ENCODE data around the gene PLCL1. TPM values are rescaled to one million over a fixed set of nuclear protein-coding genes. Genes with fewer than 3 reads are reported as not detected.

Gene PLCL1
- total RNA-seq, 3 donors from 2014 or later (not counting 1 experiment from before 2014, with no cell fraction given) = 0.86 to 2.8 (median 1.1) TPM

DNA sequence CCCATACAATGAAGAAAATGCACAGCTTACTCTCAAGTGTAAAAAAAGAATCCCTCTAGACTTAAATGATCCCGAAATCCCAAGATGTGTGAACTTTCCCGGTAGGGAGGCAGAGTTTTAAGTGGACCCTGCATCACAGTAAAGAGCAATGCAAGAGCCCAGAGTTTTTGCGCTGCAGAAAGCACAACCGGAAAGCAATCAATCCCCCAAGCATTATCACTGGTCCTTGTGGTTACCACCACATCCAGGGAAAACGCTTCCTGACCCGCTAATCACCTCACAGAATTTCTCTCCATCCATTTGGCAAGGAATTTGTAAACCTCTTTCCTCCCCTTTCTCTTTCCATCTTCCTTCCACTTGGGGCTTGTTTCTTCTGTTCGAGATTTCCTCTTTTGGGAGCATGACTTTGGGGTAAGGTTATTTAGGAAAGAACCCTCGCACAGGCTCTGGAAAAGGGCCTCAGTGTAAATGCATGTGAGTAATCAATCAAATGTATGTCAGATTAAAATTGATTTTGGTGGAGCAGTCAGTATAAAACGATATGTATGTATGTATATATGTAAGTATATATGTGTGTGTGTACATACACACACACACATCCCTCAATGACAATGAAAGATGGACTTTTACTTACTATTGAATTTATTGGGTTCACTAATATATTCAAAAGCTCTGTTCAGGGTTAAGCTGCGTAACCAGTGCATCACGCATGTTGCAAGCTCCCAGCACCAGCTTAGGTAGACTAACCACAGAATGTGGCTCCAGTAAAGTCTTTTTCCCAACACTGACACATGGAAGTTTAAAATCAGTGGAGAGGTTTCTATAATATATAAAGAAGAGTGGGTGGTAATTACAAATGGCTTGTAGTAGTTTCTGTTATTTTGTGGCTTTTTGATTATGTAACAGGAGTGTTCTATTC, 1.6 kb downstream of the PLCL1 start:
- H3K4me3 ChIP-seq (ENCODE audit: low read length) = no peak overlapping the region
- intact Hi-C loops (cut with micrococcal nuclease) = no loop called here
- no peaks in the 10 kb centered on the region for H3K36me3 Mint-ChIP-seq
- peaks cover 13 to 17% of the 10 kb centered on the region in 2 donors for H3K4me1 Mint-ChIP-seq
- no peaks in the 10 kb centered on the region for H3K9me3 Mint-ChIP-seq
- no peaks in the 10 kb centered on the region for H3K9me3 ChIP-seq (ENCODE audit: control insufficient read depth, insufficient read depth, low read length)
- H3K27ac ChIP-seq (ENCODE audit: low read length) = no peak overlapping the region
- peak overlapping the region in 1 of 2 donors; percentile 27 for H3K27ac Mint-ChIP-seq
- peaks cover 15% of the 10 kb centered on the region for H3K27me3 ChIP-seq (ENCODE audit: control insufficient read depth, insufficient read depth, low read length)
- TF ChIP-seq, protein P1, sequence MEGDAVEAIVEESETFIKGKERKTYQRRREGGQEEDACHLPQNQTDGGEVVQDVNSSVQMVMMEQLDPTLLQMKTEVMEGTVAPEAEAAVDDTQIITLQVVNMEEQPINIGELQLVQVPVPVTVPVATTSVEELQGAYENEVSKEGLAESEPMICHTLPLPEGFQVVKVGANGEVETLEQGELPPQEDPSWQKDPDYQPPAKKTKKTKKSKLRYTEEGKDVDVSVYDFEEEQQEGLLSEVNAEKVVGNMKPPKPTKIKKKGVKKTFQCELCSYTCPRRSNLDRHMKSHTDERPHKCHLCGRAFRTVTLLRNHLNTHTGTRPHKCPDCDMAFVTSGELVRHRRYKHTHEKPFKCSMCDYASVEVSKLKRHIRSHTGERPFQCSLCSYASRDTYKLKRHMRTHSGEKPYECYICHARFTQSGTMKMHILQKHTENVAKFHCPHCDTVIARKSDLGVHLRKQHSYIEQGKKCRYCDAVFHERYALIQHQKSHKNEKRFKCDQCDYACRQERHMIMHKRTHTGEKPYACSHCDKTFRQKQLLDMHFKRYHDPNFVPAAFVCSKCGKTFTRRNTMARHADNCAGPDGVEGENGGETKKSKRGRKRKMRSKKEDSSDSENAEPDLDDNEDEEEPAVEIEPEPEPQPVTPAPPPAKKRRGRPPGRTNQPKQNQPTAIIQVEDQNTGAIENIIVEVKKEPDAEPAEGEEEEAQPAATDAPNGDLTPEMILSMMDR (IDR thresholded peaks at IDR 0.05) = no peak
- DNase-seq (peak in 1 of 2 donors; percentile 20), ATAC-seq (no peak)
- peaks cover 44 to 85% of the 10 kb centered on the region in 2 donors for H3K27me3 Mint-ChIP-seq (ENCODE audit: low read depth in 2 of 2)
- H3K36me3 ChIP-seq (ENCODE audit: control insufficient read depth, insufficient read depth, low read length) = no peaks in the 10 kb centered on the region
- WGBS (ENCODE audit: insufficient coverage) = 28% methylated on average over 10 of the region's 11 CpGs
- H3K4me1 ChIP-seq (ENCODE audit: control insufficient read depth, insufficient read depth, low read length) = peaks cover 8% of the 10 kb centered on the region
- H3K4me3 Mint-ChIP-seq = peak overlapping the region; percentile 78

DNA sequence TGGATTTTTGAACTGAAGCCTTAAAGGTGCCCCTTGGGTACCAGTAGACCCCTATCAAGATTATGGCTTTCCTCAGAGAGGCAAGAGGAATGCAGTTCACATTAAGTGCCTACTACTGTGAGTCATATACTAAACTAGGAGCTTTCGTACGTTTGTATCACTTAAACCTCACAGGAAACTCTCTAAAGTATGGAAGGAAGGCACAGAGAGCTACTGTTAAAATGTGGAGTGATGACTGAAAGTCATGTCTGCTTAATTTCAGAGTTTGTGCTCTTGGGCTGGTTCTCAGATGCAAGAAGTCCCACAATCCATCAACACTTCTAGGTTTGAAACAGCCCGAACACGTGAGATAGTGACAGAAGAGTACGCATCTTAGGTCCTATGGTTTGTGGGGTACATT, 4.7 kb downstream of the PLCL1 start:
- peaks cover 12% of the 10 kb centered on the region for H3K27me3 ChIP-seq (ENCODE audit: control insufficient read depth, insufficient read depth, low read length)
- peak in 1 of 2 donors; percentile 24 for DNase-seq
- no peak overlapping the region for H3K4me3 Mint-ChIP-seq

DNA sequence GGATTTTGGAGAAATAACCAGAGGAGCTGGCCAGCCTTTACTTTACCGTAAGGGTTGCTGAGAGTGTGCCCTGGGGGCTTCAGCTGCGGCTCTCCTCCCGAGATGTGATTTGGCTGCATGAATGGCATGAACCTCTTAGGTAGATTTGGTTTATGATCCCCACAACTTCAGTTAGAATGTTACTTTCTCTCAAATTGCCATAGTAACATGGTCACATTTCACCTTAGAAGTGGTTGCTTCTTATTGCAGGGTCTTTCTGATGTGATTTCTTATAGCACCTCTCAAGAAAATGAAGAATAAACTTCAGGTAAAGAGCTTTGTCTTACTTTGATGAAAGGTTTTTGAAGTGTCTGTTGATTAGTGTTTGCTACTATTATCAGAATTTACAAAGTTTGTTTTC, 5.6 kb downstream of the PLCL1 start:
- DNase-seq = peak in 1 of 2 donors; percentile 50
- 96% methylated on average over 3 of the region's 3 CpGs for WGBS (ENCODE audit: insufficient coverage)
- TF ChIP-seq, protein P1 (IDR thresholded peaks at IDR 0.05) = no peak
- H3K27ac Mint-ChIP-seq = no peak overlapping the region
- no peaks in the 10 kb centered on the region for H3K36me3 Mint-ChIP-seq
- peaks cover 31 to 77% of the 10 kb centered on the region in 2 donors for H3K27me3 Mint-ChIP-seq (ENCODE audit: low read depth in 2 of 2)
- peaks cover 0 to 8% of the 10 kb centered on the region in 2 donors for H3K4me1 Mint-ChIP-seq
- H3K4me1 ChIP-seq (ENCODE audit: control insufficient read depth, insufficient read depth, low read length) = peaks cover 3% of the 10 kb centered on the region
- intact Hi-C loops (cut with micrococcal nuclease) = no loop called here
- H3K4me3 ChIP-seq (ENCODE audit: low read length) = no peak overlapping the region
- no peak for ATAC-seq
- no peak overlapping the region for H3K27ac ChIP-seq (ENCODE audit: low read length)
- H3K27me3 ChIP-seq (ENCODE audit: control insufficient read depth, insufficient read depth, low read length) = peaks cover 12% of the 10 kb centered on the region
- no peak overlapping the region for H3K4me3 Mint-ChIP-seq
- H3K9me3 ChIP-seq (ENCODE audit: control insufficient read depth, insufficient read depth, low read length) = no peaks in the 10 kb centered on the region
- no peaks in the 10 kb centered on the region for H3K36me3 ChIP-seq (ENCODE audit: control insufficient read depth, insufficient read depth, low read length)
- no peaks in the 10 kb centered on the region for H3K9me3 Mint-ChIP-seq

More for the DNA sequence above, 4.7 kb downstream of the PLCL1 start:
- Mint-ChIP-seq H3K9me3 (no peaks in the 10 kb centered on the region), H3K36me3 (no peaks in the 10 kb centered on the region), H3K27me3 (ENCODE audit: low read depth in 2 of 2) (peaks cover 31 to 71% of the 10 kb centered on the region in 2 donors), H3K27ac (no peak overlapping the region), H3K4me1 (peaks cover 9 to 12% of the 10 kb centered on the region in 2 donors)
- intact Hi-C loops (cut with micrococcal nuclease) = no loop called here
- TF ChIP-seq, protein P1 (IDR thresholded peaks at IDR 0.05) = no peak
- WGBS (ENCODE audit: insufficient coverage) = no CpG with 5 or more reads among the region's 5 CpGs
- no peak overlapping the region for H3K4me3 ChIP-seq (ENCODE audit: low read length)
- no peak overlapping the region for H3K27ac ChIP-seq (ENCODE audit: low read length)
- H3K36me3 ChIP-seq (ENCODE audit: control insufficient read depth, insufficient read depth, low read length) = no peaks in the 10 kb centered on the region
- H3K9me3 ChIP-seq (ENCODE audit: control insufficient read depth, insufficient read depth, low read length) = no peaks in the 10 kb centered on the region
- H3K4me1 ChIP-seq (ENCODE audit: control insufficient read depth, insufficient read depth, low read length) = peaks cover 6% of the 10 kb centered on the region
- no peak for ATAC-seq
